ENCODE data around the gene RASGEF1C.

GRCh38 chr5:180194410-180195345 lies 14.3 kb downstream of the RASGEF1C start:
- TF ChIP-seq POLR2A (IDR thresholded peaks at IDR 0.05; ENCODE audit: low read length), result no peak
- no peak for TF ChIP-seq GATA1 (IDR thresholded peaks at IDR 0.05; ENCODE audit: low read depth, low read length)

All from erythroblast (primary cell).